HG03175 (cell line): ENCODE measurements around the gene FHOD1.

ENCODE experiments used
- ATAC-seq: cut with Tn5 transposase; IDR thresholded peaks from one replicate; pipeline ENCODE4 v1.9.1; 2021; ENCODE audit warnings: mild to moderate bottlenecking, moderate library complexity; ENCODE audit not compliant: unreplicated experiment

Gene FHOD1

GRCh38 chr16:67193536-67193935 is 53.7 kb downstream of the FHOD1 start:
- ATAC-seq: no peak

GRCh38 chr16:67192781-67193361 is 54.4 kb downstream of the FHOD1 start:
- no peak for ATAC-seq

- ATAC-seq: peak; percentile 97
These were observed 55.1 kb downstream of the FHOD1 start, which contains the start of gene E2F4 for GRCh38 chr16:67191995-67192681. TSS of gene E2F4 (plus strand) at chr16:67192155. CDS start at chr16:67192228, 73 bp downstream.

DNA sequence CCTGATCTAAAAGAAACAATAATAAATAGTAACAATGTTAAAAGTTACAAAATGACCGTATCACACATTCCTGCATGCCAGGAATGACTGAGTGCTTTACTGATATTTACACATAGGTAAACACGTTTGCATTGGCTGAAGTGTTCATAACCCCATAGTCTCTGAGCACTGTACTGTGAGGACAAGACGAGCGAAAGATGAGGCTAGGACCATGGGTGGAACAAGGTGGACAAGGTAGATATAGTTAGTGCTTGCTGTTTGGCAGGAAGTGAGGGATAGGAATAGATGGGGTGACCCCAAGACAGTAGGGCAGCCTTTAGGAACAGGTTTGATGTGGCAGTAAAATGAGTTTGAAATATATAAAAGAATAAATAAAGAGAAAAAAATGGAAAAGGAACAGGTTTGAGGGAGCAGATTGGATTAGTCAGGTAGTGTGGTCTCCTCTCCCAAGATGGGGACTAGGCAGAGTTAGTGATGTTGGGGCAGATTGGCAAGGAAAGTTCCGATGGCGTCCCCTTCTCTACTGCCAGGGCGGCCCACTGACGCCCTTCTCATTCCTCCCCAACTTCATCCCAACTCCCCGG is 55.8 kb downstream of the FHOD1 start:
- no peak for ATAC-seq

GRCh38 chr16:67190448-67191399 is 56.6 kb downstream of the FHOD1 start:
- ATAC-seq: no peak

GRCh38 chr16:67190041-67190440 is 57.2 kb downstream of the FHOD1 start, which contains the start of gene EXOC3L1:
TSS of gene EXOC3L1 (minus strand) at chr16:67190136. CDS start at chr16:67189676, 460 bp downstream.
- ATAC-seq: no peak

DNA sequence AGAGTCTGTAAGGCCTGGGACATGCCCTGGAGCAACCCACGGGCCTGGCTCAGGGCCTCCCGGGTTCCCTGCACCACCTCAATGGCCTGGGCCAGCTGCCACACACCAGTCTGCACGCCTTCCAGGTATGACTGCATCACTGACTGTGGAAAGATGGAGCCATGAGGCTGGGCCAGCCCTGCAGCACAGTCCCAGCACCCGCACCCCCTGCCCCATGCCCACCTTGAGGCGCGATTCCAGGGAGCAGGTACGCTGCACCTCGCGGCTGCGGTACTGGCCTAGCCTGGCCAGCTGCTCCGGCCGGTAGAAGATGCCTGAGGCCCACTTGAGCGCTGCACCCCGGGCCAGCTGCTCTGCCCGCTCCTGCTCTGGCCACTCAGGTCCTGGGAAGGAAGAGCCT is 58.5 kb downstream of the FHOD1 start:
- no peak for ATAC-seq

GRCh38 chr16:67188323-67188722 is 59.0 kb downstream of the FHOD1 start:
- ATAC-seq: no peak

GRCh38 chr16:67187175-67187890 is 59.9 kb downstream of the FHOD1 start:
- ATAC-seq: no peak

- no peak for ATAC-seq
These were observed 60.7 kb downstream of the FHOD1 start for GRCh38 chr16:67186550-67186950.

- ATAC-seq: no peak
These were observed 61.6 kb downstream of the FHOD1 start for GRCh38 chr16:67185651-67186134.

GRCh38 chr16:67184995-67185650 is 62.2 kb downstream of the FHOD1 start:
- peak; percentile 38 for ATAC-seq

- ATAC-seq: no peak
These were observed 62.8 kb downstream of the FHOD1 start for GRCh38 chr16:67184453-67184994.

DNA sequence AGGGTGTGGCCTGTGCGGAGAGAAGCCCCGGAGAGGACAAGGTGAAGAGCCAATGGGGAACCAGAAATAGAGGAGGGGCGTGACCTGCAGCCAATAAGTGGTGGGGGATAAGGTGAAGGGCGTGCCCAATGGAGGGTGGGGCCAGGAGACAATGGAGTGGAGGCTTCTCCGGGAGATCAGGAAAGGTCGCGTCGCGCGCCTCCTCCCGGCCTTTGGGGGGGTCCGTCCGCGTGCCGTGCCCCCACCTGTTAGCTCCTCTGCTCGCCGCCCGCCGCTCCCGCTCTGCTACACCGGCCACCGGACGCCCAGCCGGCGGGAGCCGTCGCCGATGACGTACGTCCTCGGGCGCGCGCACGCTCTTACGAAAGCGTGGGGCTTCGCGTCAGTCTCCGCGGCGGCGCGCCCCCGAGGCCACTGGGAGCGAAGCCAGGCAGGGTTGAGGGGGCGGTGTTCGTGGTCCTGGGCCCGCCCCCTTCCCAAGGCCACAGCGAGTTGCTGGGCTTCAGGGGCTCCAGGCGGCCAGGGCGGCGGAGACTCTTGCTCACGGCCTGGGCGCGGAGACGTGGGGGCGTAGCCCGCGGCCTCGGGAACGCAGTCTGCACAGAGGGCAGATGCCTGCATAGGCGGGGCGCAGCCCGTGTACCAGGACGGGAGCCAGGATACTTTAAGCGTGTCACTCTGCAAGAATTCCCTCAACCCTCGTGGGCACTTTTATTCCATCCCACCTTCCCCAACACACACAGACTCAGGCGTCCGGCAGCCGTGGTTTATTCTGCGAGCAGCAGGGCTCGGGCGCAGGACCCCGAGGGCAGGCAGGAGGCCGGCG is 63.4 kb downstream of the FHOD1 start, which contains the start of gene MATCAP1:
MATCAP1 (minus strand) TSS at position 337 of the 826 bp plus-strand sequence. CDS start 3,353 bp downstream, outside the sequence.
- ATAC-seq: peak; percentile 94

GRCh38 chr16:67183284-67183626 is 64.0 kb downstream of the FHOD1 start:
- no peak for ATAC-seq

GRCh38 chr16:67182288-67182687 is 65.0 kb downstream of the FHOD1 start:
- ATAC-seq: no peak

GRCh38 chr16:67181346-67181745 is 65.9 kb downstream of the FHOD1 start:
- ATAC-seq: no peak

- no peak for ATAC-seq
These were observed 67.1 kb downstream of the FHOD1 start for GRCh38 chr16:67180166-67180565.
